ENCODE measurements around the gene SUPV3L1. TPM values are rescaled to one million over a fixed set of nuclear protein-coding genes. Genes with fewer than 3 reads are reported as not detected.

The SUPV3L1 gene
- total and polyA plus RNA-seq, 3 donors from 2014 or later = 59.2 to 80.4 (median 62.8) TPM

- intact Hi-C loops (cut with DNase I; ENCODE audit: low total_unique reads) = no loop called here
- Histone ChIP-seq H3K4me3 (no peak overlapping the region), H3K27me3 (no peaks in the 10 kb centered on the region), H3K9me3 (no peaks in the 10 kb centered on the region), H3K4me1 (no peaks in the 10 kb centered on the region), H3K27ac (no peak overlapping the region), H3K36me3 (ENCODE audit: low read depth, missing control alignments) (no peaks in the 10 kb centered on the region)
- TF ChIP-seq CTCF (IDR thresholded peaks at IDR 0.05) = no peak
- TF ChIP-seq POLR2A (IDR thresholded peaks at IDR 0.05) = no peak
- WGBS, 2 donors = 56 to 67% methylated on average over 3 of the region's 3 CpGs
- no peak for DNase-seq
Measured at GRCh38 chr10:69253171-69253570, 73.1 kb downstream of the SUPV3L1 start.

GRCh38 chr10:69254877-69255276, 74.8 kb downstream of the SUPV3L1 start:
- 56 to 74% methylated on average over 7 of the region's 7 CpGs for WGBS, 2 donors
- no peak overlapping the region for H3K4me3 ChIP-seq
- DNase-seq = no peak
- no peaks in the 10 kb centered on the region for H3K27me3 ChIP-seq
- H3K4me1 ChIP-seq = no peaks in the 10 kb centered on the region
- intact Hi-C loops (cut with DNase I; ENCODE audit: low total_unique reads) = no loop called here
- H3K9me3 ChIP-seq = no peaks in the 10 kb centered on the region
- H3K27ac ChIP-seq = no peak overlapping the region
- no peak for TF ChIP-seq POLR2A (IDR thresholded peaks at IDR 0.05)
- no peaks in the 10 kb centered on the region for H3K36me3 ChIP-seq (ENCODE audit: low read depth, missing control alignments)

Other genes with a start within 250 kb of the SUPV3L1 start
- gene DDX21, start 224.1 kb upstream of the SUPV3L1 start, total RNA-seq = 10 to 100 TPM; 47.9 to 51.3 TPM
- gene DDX21, start 224.1 kb upstream of the SUPV3L1 start, polyA plus RNA-seq (ENCODE audit: insufficient read depth, low read depth, low replicate concordance) = 38.3 TPM
- 10 to 100 TPM; 48.3 to 58.2 TPM for gene KIFBP, start 191.4 kb upstream of the SUPV3L1 start, total RNA-seq
- 38.9 TPM for gene KIFBP, start 191.4 kb upstream of the SUPV3L1 start, polyA plus RNA-seq (ENCODE audit: insufficient read depth, low read depth, low replicate concordance)
- 10 to 100 TPM; 25.7 to 35.8 TPM for gene SRGN, start 92.1 kb upstream of the SUPV3L1 start, total RNA-seq
- 61.1 TPM for gene SRGN, start 92.1 kb upstream of the SUPV3L1 start, polyA plus RNA-seq (ENCODE audit: insufficient read depth, low read depth, low replicate concordance)
- 10 to 100 TPM; 53.6 to 59.8 TPM for gene VPS26A, start 56.1 kb upstream of the SUPV3L1 start, total RNA-seq
- gene VPS26A, start 56.1 kb upstream of the SUPV3L1 start, polyA plus RNA-seq (ENCODE audit: insufficient read depth, low read depth, low replicate concordance) = 65.0 TPM
- gene HKDC1, start 40.1 kb downstream of the SUPV3L1 start, total RNA-seq = 1 to 10 TPM; 1.9 to 5.4 TPM
- gene HKDC1, start 40.1 kb downstream of the SUPV3L1 start, polyA plus RNA-seq (ENCODE audit: insufficient read depth, low read depth, low replicate concordance) = 4.4 TPM
- 100 to 1,000 TPM in 1 of 2 donors, 10 to 100 TPM in 1; 62.3 to 143 TPM for gene HK1, start 98.3 kb downstream of the SUPV3L1 start, total RNA-seq
- gene HK1, start 98.3 kb downstream of the SUPV3L1 start, polyA plus RNA-seq (ENCODE audit: insufficient read depth, low read depth, low replicate concordance) = 179 TPM
- gene TACR2, start 236.7 kb downstream of the SUPV3L1 start, total RNA-seq = under 1 TPM; 0.74 to 0.87 TPM
- 0.91 TPM for gene TACR2, start 236.7 kb downstream of the SUPV3L1 start, polyA plus RNA-seq (ENCODE audit: insufficient read depth, low read depth, low replicate concordance)